OCI-M2 (cell line): ENCODE data around the gene ERI3.

ENCODE experiments used
- DNase-seq: peaks from one replicate; lab custom pipeline; 2025; ENCODE audit not compliant: unreplicated experiment; lab: John Stamatoyannopoulos, UW

The ERI3 gene

GRCh38 chr1:44351289-44351688 is 3.8 kb downstream of the ERI3 start:
- no peak for DNase-seq

GRCh38 chr1:44348061-44348485 is 7.0 kb downstream of the ERI3 start:
- DNase-seq: no peak

GRCh38 chr1:44347280-44347679 is 7.8 kb downstream of the ERI3 start:
- DNase-seq: no peak

- no peak for DNase-seq
These were observed 8.2 kb downstream of the ERI3 start for GRCh38 chr1:44346878-44347277.

GRCh38 chr1:44346184-44346583 is 8.9 kb downstream of the ERI3 start:
- DNase-seq: no peak

GRCh38 chr1:44345187-44345775 is 9.8 kb downstream of the ERI3 start:
- no peak for DNase-seq

GRCh38 chr1:44339731-44340130 is 15.3 kb downstream of the ERI3 start:
- DNase-seq: no peak

GRCh38 chr1:44338136-44338535 is 16.9 kb downstream of the ERI3 start:
- no peak for DNase-seq

GRCh38 chr1:44336668-44337067 is 18.4 kb downstream of the ERI3 start:
- no peak for DNase-seq

- DNase-seq: no peak
These were observed 20.1 kb downstream of the ERI3 start for GRCh38 chr1:44334968-44335367.

GRCh38 chr1:44333376-44333775 is 21.7 kb downstream of the ERI3 start:
- no peak for DNase-seq

GRCh38 chr1:44332505-44332904 is 22.6 kb downstream of the ERI3 start:
- no peak for DNase-seq

GRCh38 chr1:44330935-44331334 is 24.1 kb downstream of the ERI3 start:
- DNase-seq: no peak

GRCh38 chr1:44328671-44329416 is 26.2 kb downstream of the ERI3 start:
- DNase-seq: no peak

GRCh38 chr1:44327679-44328491 is 27.2 kb downstream of the ERI3 start:
- DNase-seq: no peak

- DNase-seq: no peak
These were observed 28.1 kb downstream of the ERI3 start for GRCh38 chr1:44326821-44327465.

- no peak for DNase-seq
These were observed 28.9 kb downstream of the ERI3 start for GRCh38 chr1:44326024-44326701.

- no peak for DNase-seq
These were observed 31.1 kb downstream of the ERI3 start for GRCh38 chr1:44323947-44324346.

GRCh38 chr1:44322367-44322766 is 32.7 kb downstream of the ERI3 start:
- DNase-seq: no peak

- DNase-seq: no peak
These were observed 33.6 kb downstream of the ERI3 start for GRCh38 chr1:44321466-44321865.
